GM12875 (cell line): ENCODE results near the gene GIPR.
A peak's percentile ranks its signal among the peaks of the same experiment; 100 is the strongest.

Source experiments
- H3K4me3 ChIP-seq: one replicate; pipeline ENCODE4 v1.5.1; 2011; ENCODE audit warnings: low read depth, low read length, control low read depth
- CTCF ChIP-seq: IDR thresholded peaks from 2 replicates; pipeline ENCODE4 v1.5.1; 2011; ENCODE audit warnings: low read depth, mild to moderate bottlenecking, control low read depth, inconsistent platforms, low read length, moderate library complexity, borderline replicate concordance; ENCODE audit not compliant: insufficient read depth

The GIPR gene

GRCh38 chr19:45693106-45693788, 25.2 kb downstream of the GIPR start:
- peak; percentile 93 for TF ChIP-seq CTCF
- H3K4me3 ChIP-seq, result peak overlapping the region; percentile 85

GRCh38 chr19:45701676-45702075, 33.7 kb downstream of the GIPR start:
- H3K4me3 ChIP-seq, result no peak overlapping the region
- TF ChIP-seq CTCF, result no peak

DNA sequence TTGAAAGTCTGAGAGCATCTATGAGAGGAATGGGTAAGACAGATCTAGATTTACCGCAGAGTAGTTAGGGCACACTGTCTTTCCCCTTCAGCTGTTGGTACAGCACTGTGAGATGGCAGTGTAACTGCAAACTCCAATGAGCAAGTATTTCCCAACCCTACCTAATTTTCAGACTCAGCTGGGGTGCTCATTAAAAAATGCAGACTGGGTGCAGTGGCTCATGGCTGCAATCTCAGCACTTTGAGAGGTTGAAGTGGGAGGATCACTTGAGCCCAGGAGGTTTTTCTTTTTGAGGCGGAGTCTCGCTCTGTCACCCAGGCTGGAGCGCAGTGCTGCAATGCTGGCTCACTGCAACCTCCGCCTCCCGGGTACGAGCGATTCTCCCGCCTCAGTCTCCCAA, 37.1 kb downstream of the GIPR start:
- TF ChIP-seq CTCF, result no peak
- H3K4me3 ChIP-seq, result no peak overlapping the region

DNA sequence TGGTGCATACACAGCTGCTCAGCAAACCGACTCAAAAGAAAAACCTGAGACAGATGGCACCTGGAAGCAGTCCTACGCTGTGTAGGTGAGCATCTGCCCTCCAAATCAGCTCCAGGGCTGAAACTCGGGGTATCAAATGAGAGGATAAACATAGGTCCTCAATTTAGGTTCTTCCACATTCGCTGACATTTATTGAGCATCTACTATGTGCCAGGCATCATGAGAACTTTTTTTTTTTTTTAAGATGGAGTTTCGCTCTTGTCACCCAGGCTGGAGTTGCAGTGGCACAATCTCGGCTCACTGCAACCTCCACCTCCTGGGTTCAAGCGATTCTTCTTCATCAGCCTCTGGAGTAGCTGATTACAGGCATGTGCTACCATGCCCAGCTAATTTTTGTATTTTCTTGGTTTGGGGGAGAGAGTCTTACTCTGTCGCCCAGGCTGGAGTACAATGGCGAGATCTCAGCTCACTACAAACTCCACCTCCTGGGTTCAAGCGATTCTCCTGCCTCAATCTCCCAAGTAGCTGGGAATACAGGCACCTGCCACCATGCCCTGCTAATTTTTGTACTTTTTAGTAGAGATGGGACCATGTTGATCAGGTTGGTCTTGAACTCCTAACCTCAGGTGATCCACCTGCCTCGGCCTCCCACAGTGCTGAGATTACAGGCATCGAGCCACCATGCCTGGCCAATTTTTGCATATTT, 37.8 kb downstream of the GIPR start:
- TF ChIP-seq CTCF, result no peak
- no peak overlapping the region for H3K4me3 ChIP-seq

DNA sequence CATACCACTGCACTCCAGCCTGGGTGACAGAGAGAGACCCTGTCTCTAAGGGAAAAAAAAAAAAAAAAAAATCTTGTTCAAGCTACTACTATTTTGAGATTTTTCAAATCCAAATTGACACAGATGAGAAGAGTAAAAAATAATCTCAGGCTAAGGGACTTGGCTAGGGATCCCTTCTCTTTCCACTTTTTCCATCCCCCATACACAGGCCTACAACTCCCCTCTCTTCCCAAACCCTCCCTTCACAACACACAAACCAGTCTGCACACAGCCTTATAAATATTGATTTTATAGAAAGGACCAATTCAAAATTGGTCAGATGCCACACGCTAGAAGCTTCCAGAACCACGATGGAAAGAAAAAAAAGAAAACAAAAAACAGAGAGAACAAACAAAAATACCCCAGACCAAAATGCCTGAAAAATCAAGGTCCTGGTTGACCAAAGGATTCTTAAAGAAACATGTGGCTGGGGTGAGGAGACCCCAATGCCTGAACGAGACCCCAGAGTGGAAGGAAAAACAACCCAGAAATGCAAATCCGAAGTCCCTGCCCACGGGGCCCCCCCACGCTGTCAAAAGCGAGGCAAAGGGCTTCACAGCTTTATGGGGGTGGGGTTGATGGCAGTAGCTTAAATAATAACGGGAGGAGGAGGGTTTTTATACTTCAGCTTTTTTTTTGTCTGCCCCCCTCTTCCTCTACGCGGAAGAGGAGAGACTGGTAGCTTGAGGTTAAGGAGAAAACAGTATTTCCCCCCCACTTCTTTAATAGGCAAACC, 42.5 kb downstream of the GIPR start:
- no peak for TF ChIP-seq CTCF
- no peak overlapping the region for H3K4me3 ChIP-seq

- TF ChIP-seq CTCF, result no peak
- H3K4me3 ChIP-seq, result no peak overlapping the region
Observed at GRCh38 chr19:45711851-45712698, 44.1 kb downstream of the GIPR start.
